HG02840 (cell line): ENCODE data around the gene TRHDE.
A peak's percentile ranks its signal among the peaks of the same experiment; 100 is the strongest.
"Not testable (repeated sequence)": the region's sequence is repeated elsewhere in the genome, so short reads cannot be mapped to it uniquely, and the experiment has no call there.

ENCODE experiments used
- ATAC-seq: cut with Tn5 transposase; IDR thresholded peaks from one replicate; pipeline ENCODE4 v1.9.1; 2021; ENCODE audit warnings: mild to moderate bottlenecking, moderate library complexity, moderate number of reproducible peaks; ENCODE audit not compliant: unreplicated experiment, low FRiP score

TRHDE gene

GRCh38 chr12:72602581-72602980 is 330.4 kb downstream of the TRHDE start:
- no peak for ATAC-seq

- ATAC-seq, result no peak
These were observed 333.8 kb downstream of the TRHDE start for GRCh38 chr12:72605975-72606374.

GRCh38 chr12:72610342-72610741 is 338.2 kb downstream of the TRHDE start:
- ATAC-seq, result no peak

GRCh38 chr12:72610854-72611358 is 338.7 kb downstream of the TRHDE start:
- ATAC-seq, result no peak

- no peak for ATAC-seq
These were observed 340.0 kb downstream of the TRHDE start for GRCh38 chr12:72612171-72612570.

GRCh38 chr12:72618764-72619163 is 346.6 kb downstream of the TRHDE start:
- ATAC-seq, result no peak

GRCh38 chr12:72622556-72622955 is 350.4 kb downstream of the TRHDE start:
- no peak for ATAC-seq

- no peak for ATAC-seq
These were observed 359.9 kb downstream of the TRHDE start for GRCh38 chr12:72631926-72632685.

GRCh38 chr12:72642706-72643105 is 370.5 kb downstream of the TRHDE start:
- ATAC-seq, result no peak

GRCh38 chr12:72647139-72647538 is 375.0 kb downstream of the TRHDE start:
- no peak for ATAC-seq

GRCh38 chr12:72658615-72659014 is 386.4 kb downstream of the TRHDE start:
- ATAC-seq, result no peak

GRCh38 chr12:72660174-72660573 is 388.0 kb downstream of the TRHDE start:
- not testable (repeated sequence) for ATAC-seq

GRCh38 chr12:72673853-72674252 is 401.7 kb downstream of the TRHDE start:
- peak; percentile 76 for ATAC-seq

GRCh38 chr12:72676556-72676955 is 404.4 kb downstream of the TRHDE start:
- no peak for ATAC-seq

GRCh38 chr12:72677139-72677538 is 405.0 kb downstream of the TRHDE start:
- no peak for ATAC-seq

- ATAC-seq, result no peak
These were observed 405.7 kb downstream of the TRHDE start for GRCh38 chr12:72677846-72678245.

GRCh38 chr12:72679147-72679757 is 407.1 kb downstream of the TRHDE start:
- ATAC-seq, result no peak

GRCh38 chr12:72681028-72681427 is 408.9 kb downstream of the TRHDE start:
- no peak for ATAC-seq

- no peak for ATAC-seq
These were observed 412.3 kb downstream of the TRHDE start for GRCh38 chr12:72684491-72684890.

GRCh38 chr12:72692338-72692737 is 420.2 kb downstream of the TRHDE start:
- ATAC-seq, result no peak

GRCh38 chr12:72694193-72694592 is 422.0 kb downstream of the TRHDE start:
- no peak for ATAC-seq

- ATAC-seq, result no peak
These were observed 427.2 kb downstream of the TRHDE start for GRCh38 chr12:72699362-72699761.
